HG03045 (cell line): Measurements from ENCODE around the gene ARNT2.

ENCODE experiments used
- ATAC-seq: cut with Tn5 transposase; IDR thresholded peaks from one replicate; pipeline ENCODE4 v1.9.1; 2021; ENCODE audit warnings: mild to moderate bottlenecking, moderate library complexity; ENCODE audit not compliant: unreplicated experiment

Gene ARNT2

DNA sequence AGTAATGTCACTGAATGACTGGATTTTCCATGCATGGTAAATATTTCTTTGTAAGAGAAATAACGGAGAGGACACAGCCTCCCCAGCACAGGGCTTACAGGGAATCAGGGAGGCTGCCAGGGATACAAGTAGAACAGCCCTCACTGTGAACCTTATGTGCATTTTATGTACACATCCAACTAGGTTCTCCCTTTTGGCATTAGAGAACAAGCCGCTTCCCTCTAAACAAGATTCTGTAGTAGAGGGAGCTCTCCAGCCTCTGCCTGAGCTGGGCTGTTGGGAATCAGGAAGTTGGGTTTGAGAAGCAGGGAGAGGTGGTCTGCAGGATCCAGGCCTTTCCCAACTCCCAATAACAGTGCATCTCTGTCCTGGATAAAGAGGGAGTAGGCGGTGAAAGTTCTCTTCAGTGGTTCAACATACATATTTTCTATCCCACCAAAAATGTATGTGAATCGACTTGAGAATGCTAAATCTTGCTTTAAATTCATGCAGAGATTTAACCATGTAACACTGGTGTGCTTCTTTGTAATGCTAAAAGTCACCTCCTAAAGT, 83.7 kb downstream of the ARNT2 start:
- no peak for ATAC-seq

DNA sequence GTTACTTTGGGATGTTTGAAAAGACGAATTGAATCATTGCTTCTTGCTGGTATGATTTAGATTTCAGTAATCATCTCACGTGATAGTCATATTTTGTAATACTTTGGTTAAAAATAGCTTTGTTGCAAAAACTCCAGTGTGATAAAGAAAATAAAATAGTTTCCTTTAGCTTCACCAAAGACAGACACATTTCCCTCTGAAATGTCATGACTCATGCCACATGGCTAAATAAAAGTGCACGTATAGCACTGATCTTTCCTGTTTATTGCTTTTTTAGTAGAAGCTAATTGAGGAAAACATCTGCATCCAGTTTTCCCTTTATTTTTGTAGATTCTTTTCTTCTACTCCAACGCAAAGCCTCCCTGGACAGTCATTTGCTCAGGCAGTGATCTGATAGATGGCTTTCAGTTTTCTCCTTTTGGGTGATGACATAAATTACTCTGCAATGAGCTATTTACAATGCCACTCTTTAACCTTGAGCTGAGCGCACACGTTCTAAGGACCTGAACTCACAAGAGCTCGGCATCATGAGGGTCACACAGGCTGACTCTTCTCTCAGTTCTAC, 84.9 kb downstream of the ARNT2 start:
- ATAC-seq = no peak

DNA sequence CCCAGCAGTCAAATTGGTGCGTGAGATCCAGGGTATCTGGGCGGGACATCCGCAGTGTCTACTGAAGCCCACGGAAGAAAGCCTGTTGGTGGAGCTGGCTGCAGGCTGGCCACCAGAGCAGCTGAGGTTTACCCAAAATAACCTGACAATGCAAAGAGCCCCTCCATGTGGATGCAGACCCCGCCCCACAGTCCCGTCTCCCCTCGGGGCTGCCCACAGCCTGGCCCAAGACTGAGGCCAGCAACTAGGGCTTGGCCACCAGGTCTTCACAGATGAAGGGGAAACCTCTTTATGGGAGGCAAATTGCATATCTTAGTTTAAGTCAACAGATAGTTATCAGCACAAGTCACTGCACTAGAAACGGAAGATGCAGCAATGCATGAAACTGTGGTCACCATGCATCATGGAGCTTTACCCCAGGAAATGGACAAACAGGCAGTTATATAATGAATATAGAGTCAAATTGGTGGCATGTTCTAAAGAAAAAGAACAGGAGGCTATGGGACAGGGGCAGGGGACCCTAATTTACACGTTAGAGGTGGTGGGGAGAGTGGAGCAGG, 86.3 kb downstream of the ARNT2 start:
- no peak for ATAC-seq

GRCh38 chr15:80491163-80491847, 87.1 kb downstream of the ARNT2 start:
- no peak for ATAC-seq

GRCh38 chr15:80492409-80492808, 88.2 kb downstream of the ARNT2 start:
- ATAC-seq = no peak

DNA sequence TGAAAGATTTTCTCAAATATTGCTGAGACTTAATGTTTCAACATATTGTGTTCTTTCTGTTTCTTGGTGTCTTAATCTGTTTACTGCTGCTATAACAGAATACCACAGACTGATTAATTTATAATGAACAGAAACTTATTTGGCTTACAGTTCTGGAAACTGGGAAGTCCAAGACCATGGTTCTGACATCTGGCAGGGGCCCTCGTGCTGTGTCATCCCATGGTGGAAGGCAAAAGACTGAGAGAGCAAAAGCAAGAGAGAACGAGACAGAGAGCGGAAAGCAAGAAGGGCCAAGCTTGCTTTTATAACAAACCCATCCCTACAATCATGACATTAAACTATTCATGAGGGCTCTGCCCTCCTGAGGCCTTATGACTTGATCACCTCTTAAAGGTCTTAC, 88.7 kb downstream of the ARNT2 start:
- no peak for ATAC-seq

GRCh38 chr15:80494351-80494751, 90.2 kb downstream of the ARNT2 start:
- ATAC-seq = no peak

DNA sequence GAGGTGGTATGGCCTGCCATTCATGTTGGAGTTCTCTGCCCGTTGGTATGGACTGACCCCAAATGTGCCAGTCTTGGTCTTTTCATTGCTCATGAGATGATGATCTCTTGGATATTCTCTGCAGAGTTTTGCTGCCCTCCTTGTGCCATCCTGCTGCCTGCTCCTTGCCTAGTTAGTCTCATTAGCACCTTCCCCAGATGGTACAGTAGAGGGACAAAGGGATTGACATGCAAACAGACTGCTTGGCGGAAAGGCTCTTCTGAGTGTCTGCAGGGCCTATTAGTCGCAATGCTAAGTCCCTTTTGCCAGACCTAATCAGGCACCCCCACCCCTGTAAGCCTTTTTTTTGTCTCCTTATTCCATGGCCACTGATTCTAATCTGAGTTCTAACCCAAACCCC, 90.6 kb downstream of the ARNT2 start:
- no peak for ATAC-seq

- ATAC-seq = no peak
Measured at GRCh38 chr15:80495401-80495942, 91.3 kb downstream of the ARNT2 start.

GRCh38 chr15:80496096-80496495, 91.9 kb downstream of the ARNT2 start:
- ATAC-seq = no peak

DNA sequence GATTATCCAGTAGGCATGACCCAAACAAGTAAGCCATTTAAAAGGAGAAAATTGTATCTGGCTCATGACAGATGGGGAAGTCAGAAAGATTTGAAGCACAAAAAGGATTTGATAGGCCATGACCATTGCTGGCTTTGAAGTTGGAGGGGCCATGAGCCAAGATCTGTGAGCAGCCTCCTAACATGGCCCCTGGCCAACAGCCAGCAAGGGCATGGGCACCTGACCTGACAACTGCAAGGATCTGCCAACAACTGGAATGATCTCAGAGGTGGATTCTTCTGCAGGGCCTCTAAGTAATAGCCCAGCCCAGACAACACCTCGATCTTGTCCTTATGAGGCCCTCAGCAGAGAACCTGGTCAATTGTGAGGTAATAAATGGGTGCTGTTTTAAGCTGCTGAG, 93.0 kb downstream of the ARNT2 start:
- ATAC-seq = no peak

DNA sequence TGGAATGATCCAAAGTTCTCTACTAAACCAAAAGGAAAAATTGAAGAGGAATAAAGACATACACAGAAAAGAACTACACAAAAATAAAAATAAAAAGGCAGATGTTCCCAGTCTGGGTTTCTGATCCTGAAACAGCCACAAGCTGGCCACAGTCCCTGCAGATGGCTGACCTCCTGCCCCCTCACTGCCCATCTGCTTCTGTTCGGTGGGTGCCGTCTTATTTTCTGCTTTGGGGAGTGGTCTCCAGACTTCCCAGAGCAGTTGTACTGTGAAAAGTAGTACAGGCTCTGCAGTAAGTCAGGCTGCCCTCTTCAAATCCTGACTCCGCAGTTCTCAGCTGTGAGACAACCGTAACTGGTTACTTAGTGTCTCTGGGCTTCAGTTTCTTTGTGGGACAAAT, 94.5 kb downstream of the ARNT2 start:
- ATAC-seq = no peak

DNA sequence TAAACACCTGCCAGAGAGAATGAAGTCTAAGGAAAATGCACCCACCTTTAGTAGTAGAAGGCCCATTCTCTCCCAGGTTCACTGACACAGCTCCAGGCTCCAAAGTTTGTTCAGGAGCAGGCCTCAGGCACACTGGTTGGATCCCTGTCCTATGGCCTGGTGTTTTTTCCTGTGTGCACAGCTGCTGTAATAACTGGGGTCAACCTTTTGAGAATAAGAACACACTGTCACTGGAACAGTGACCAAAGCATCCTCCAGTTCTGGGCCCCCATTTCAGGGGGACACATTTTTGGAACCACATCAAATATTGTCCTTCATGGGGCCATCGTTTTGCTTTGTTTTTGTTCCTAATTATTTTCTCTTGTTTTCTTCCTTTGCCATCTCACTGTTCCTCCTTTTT, 95.8 kb downstream of the ARNT2 start:
- no peak for ATAC-seq

- no peak for ATAC-seq
Measured at GRCh38 chr15:80501476-80501875, 97.3 kb downstream of the ARNT2 start.

DNA sequence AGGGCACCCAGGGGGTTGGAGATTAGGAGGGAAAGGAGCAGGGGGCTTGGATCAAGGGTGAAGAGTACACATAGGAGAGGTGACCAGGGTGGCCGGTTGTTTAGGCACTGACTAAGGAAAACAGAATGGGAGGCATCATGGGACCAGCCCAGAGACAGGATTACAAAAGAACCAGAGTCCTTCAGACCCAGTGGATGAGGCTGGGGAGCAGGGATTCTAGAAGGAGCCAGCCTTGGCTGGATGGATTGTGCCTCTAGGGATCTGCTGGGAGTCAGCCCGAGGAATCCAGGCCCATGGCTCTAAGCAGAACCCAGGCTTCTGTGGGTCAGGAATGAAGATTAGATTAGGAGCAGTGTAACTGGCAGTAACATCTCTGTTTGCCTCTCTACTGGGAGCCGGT, 98.6 kb downstream of the ARNT2 start:
- ATAC-seq = no peak

DNA sequence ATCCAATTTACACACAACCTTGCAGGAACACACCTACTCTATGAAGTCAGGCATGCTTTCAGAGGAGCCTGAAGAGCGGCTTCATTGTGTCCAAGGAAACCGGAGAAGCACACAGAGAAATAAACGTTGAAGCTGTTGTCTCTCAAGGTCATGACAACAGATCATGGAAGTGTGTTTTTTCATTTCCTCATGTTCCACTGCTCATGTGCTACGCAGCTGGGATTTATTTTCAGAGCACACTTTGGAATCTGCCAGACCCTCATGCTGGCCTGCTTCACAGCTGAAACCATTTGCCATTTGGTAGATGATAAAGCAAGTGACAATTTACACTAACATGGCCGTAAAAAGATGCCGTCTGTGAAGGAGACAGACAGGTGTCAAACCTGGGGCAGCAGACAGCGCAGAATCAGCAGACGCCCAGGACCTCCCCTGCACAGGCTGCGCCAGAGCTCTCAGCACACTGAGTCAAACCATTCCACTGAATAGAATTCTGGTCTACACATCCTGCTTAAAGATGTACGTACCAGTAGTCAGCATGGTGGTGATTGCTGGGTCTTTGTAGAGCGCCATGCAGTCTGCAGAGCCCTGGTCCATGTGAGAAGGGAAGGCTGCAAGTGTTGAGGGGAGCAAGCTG, 99.3 kb downstream of the ARNT2 start:
- no peak for ATAC-seq

- no peak for ATAC-seq
Measured at GRCh38 chr15:80504931-80505330, 100.7 kb downstream of the ARNT2 start.

- no peak for ATAC-seq
Measured at GRCh38 chr15:80506286-80506893, 102.2 kb downstream of the ARNT2 start.

DNA sequence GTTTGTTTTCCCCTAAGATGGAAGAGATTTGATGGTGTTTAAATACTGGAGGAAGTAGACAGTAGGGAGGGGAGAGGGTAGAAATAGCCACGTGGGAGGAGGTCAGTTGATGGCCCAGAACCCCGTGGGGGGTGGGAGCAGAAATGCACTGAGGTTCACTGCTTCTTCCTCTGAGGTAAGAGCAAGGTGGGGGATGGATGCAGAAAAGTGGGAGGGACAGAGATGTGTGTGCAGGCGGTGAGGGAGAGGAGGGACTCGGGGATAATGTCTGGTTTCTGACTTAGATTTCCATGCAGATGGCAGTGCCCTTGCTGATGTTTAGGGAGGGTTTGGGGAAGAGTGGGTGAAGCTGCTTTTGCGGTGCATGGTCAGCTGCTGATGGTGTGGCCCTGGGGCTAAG, 102.9 kb downstream of the ARNT2 start:
- ATAC-seq = no peak

DNA sequence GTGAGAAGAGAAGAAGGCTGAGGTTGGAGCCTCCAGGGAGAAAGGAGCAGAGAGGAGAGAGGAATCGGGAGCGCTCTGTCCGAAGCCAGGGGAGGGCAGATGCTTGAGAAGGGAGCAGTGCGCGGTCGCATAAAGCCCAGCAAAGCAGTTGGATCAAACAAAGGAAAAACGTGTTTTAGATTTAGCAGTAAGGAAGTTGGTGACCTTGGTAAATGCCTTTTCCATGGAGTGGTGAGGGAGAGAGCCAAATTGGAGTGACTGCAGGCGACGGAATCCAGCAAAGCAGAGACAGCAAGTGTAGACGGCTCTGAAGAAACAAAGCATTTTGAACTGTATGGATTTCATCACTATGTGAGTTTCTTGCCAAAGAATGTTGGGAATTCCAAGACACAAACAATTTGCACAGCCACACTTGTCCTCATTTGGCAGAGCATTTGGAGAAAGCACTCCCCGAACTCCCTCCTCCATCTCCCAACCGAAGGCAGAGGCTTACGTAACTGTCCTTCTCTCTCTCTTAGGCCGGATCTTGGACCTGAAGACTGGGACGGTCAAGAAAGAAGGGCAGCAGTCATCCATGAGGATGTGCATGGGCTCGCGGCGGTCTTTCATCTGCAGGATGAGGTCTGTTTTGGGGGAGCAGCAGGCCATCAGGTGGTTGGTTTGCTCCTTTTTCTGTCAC, 103.6 kb downstream of the ARNT2 start:
- ATAC-seq = no peak

- no peak for ATAC-seq
Measured at GRCh38 chr15:80508783-80509182, 104.6 kb downstream of the ARNT2 start.
